Measurements from ENCODE around the gene PODNL1.

Gene PODNL1

GRCh38 chr19:13935765-13936510 is 2.3 kb downstream of the PODNL1 start:
- no peak for DNase-seq (ENCODE audit: low spot score)
- TF ChIP-seq, protein P1, sequence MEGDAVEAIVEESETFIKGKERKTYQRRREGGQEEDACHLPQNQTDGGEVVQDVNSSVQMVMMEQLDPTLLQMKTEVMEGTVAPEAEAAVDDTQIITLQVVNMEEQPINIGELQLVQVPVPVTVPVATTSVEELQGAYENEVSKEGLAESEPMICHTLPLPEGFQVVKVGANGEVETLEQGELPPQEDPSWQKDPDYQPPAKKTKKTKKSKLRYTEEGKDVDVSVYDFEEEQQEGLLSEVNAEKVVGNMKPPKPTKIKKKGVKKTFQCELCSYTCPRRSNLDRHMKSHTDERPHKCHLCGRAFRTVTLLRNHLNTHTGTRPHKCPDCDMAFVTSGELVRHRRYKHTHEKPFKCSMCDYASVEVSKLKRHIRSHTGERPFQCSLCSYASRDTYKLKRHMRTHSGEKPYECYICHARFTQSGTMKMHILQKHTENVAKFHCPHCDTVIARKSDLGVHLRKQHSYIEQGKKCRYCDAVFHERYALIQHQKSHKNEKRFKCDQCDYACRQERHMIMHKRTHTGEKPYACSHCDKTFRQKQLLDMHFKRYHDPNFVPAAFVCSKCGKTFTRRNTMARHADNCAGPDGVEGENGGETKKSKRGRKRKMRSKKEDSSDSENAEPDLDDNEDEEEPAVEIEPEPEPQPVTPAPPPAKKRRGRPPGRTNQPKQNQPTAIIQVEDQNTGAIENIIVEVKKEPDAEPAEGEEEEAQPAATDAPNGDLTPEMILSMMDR (IDR thresholded peaks at IDR 0.05; ENCODE audit: borderline replicate concordance, control extremely low read depth, extremely low read depth, insufficient read depth, missing control alignments): no peak
- in situ Hi-C loops (cut with MboI; ENCODE audit: low sequenced_read_pairs, unreplicated experiment): no loop called here

DNA sequence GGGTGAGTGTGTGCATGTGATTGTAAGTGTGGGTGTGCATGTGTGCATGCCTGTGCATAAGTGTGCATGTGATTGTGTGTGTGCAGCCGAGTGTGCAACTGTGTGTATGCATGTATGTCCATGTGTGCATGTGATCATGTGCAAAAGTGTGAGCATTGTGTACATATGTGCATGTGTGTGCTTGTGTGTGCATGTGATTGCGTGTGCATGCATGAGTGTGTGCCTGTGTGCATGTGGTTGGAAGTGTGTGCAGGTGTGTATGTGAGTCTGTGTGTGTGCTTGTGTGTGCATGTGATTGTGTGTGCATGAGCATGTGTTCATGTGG is 3.5 kb downstream of the PODNL1 start:
- TF ChIP-seq, protein P1 (IDR thresholded peaks at IDR 0.05; ENCODE audit: borderline replicate concordance, control extremely low read depth, extremely low read depth, insufficient read depth, missing control alignments): no peak
- DNase-seq (ENCODE audit: low spot score): no peak
- in situ Hi-C loops (cut with MboI; ENCODE audit: low sequenced_read_pairs, unreplicated experiment): no loop called here

GRCh38 chr19:13932911-13933393 is 5.3 kb downstream of the PODNL1 start:
- in situ Hi-C loops (cut with MboI; ENCODE audit: low sequenced_read_pairs, unreplicated experiment): no loop called here
- TF ChIP-seq, protein P1 (IDR thresholded peaks at IDR 0.05; ENCODE audit: borderline replicate concordance, control extremely low read depth, extremely low read depth, insufficient read depth, missing control alignments): no peak
- no peak for DNase-seq (ENCODE audit: low spot score)

DNA sequence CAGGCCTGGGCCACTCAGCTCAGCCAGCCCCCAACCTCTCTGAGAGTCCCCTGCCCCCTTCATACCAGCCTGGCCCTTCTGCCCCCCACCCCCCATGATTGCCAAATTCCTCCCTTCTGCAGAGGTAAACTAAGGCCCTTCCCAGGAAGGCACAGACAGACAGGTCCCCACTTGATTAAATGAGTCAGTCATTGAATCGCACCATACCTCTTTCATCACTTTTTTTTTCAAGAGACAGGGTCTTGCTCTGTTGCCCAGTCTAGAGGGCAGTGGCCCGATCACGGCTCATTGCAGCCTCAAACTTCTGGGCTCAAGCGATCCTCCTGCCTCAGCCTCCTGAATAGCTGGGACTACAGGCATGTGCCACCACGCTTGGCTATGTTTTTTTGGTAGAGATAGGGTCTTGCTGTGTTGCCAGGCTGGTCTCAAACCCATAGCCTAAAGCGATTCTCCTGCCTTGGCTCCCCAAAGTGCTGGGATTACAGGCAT is 6.0 kb downstream of the PODNL1 start:
- no peak for DNase-seq (ENCODE audit: low spot score)
- in situ Hi-C loops (cut with MboI; ENCODE audit: low sequenced_read_pairs, unreplicated experiment): no loop called here
- TF ChIP-seq, protein P1 (IDR thresholded peaks at IDR 0.05; ENCODE audit: borderline replicate concordance, control extremely low read depth, extremely low read depth, insufficient read depth, missing control alignments): no peak

DNA sequence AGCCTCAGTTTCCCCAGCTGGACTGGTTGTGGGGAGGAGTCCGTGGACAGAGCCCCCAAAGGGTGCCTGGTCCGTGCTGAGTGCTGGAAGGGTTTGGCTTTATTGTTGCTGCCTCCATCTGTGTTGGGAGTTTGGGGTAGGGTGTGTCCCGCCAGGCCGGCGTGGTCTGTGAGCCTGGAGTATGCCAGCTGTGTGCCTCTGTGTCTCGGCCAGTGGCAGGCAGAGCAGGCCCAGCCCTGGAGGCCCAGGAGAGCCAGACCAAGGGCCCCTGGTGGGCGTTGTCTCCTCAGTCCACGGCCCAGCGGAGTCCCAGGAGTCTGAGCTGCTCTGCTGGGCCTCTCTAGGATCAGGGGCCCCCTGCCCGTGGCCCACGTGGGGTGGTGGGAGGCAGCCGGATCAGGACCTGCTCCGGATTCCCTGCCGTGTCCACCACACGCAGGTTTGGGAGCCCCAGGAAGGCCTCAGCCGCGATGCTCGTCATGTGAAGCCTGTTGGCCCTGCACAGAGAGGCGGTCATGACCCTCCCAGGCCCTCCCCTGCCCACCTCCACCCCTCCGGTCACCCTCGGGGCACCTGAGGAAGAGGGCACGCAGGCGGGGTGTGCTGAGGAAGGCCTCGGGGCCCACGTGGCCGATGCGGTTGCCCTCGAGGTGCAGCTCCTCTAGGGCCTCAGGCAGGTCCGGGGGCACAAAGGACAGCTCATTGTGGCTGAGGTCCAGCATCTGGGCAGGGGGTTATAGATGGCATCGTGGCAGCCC is 6.6 kb downstream of the PODNL1 start:
- in situ Hi-C loops (cut with MboI; ENCODE audit: low sequenced_read_pairs, unreplicated experiment): no loop called here
- TF ChIP-seq, protein P1 (IDR thresholded peaks at IDR 0.05; ENCODE audit: borderline replicate concordance, control extremely low read depth, extremely low read depth, insufficient read depth, missing control alignments): no peak
- no peak for DNase-seq (ENCODE audit: low spot score)

DNA sequence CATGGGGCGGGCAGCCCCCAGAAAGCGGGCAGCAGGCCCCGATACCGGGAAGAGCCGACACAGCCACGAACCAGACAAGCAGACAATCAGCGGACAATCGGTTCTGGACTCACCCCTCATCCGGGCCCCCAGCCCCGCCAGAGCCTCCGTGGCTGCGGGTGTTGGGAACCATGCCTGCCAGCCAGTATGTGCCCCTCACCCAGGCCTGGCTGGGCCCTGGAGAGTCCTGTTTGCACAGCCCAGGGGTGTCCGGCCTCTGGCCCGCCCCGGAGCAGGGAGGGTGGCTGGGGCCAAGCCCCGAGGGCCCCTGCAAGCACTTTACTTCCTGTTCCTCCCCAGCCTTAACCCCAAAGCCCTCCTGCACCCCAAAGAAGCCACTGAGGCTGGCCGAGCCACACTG is 7.8 kb downstream of the PODNL1 start:
- TF ChIP-seq, protein P1 (IDR thresholded peaks at IDR 0.05; ENCODE audit: borderline replicate concordance, control extremely low read depth, extremely low read depth, insufficient read depth, missing control alignments): no peak
- in situ Hi-C loops (cut with MboI; ENCODE audit: low sequenced_read_pairs, unreplicated experiment): no loop called here
- peak; percentile 27 for DNase-seq (ENCODE audit: low spot score)
